Kidney glomerular epithelial cell (primary cell): ENCODE results near the gene PLEKHG4B.

ENCODE experiments used
- DNase-seq: peaks from one replicate; lab custom pipeline; 2025; lab: John Stamatoyannopoulos, UW

PLEKHG4B gene

GRCh38 chr5:74503-75109 is 17.4 kb upstream of the PLEKHG4B start:
- DNase-seq: no peak

- DNase-seq: peak; percentile 5
Observed at GRCh38 chr5:75331-76320, 16.3 kb upstream of the PLEKHG4B start.

GRCh38 chr5:76358-77169 is 15.4 kb upstream of the PLEKHG4B start:
- DNase-seq: no peak

- no peak for DNase-seq
Observed at GRCh38 chr5:77170-77501, 14.8 kb upstream of the PLEKHG4B start.

GRCh38 chr5:77546-77945 is 14.4 kb upstream of the PLEKHG4B start:
- DNase-seq: no peak

- DNase-seq: no peak
Observed at GRCh38 chr5:77957-78804, 13.8 kb upstream of the PLEKHG4B start.

- no peak for DNase-seq
Observed at GRCh38 chr5:78805-79149, 13.2 kb upstream of the PLEKHG4B start.

- DNase-seq: no peak
Observed at GRCh38 chr5:79263-79662, 12.7 kb upstream of the PLEKHG4B start.

- no peak for DNase-seq
Observed at GRCh38 chr5:79821-80220, 12.1 kb upstream of the PLEKHG4B start.

- DNase-seq: no peak
Observed at GRCh38 chr5:81391-82021, 10.5 kb upstream of the PLEKHG4B start.

- peak; percentile 6 for DNase-seq
Observed at GRCh38 chr5:82097-82496, 9.9 kb upstream of the PLEKHG4B start.

GRCh38 chr5:82570-82969 is 9.4 kb upstream of the PLEKHG4B start:
- DNase-seq: no peak

GRCh38 chr5:83029-83428 is 8.9 kb upstream of the PLEKHG4B start:
- no peak for DNase-seq

GRCh38 chr5:85334-85995 is 6.5 kb upstream of the PLEKHG4B start:
- DNase-seq: no peak

GRCh38 chr5:89337-90286 is 2.4 kb upstream of the PLEKHG4B start:
- no peak for DNase-seq

GRCh38 chr5:90590-91547 is 1.1 kb upstream of the PLEKHG4B start:
- DNase-seq: no peak

GRCh38 chr5:92401-93220 is 643 bp downstream of the PLEKHG4B start:
- DNase-seq: no peak
